GM15510 (cell line): ENCODE results near the gene ARMH2.

Experiments used
- POLR2A ChIP-seq: IDR thresholded peaks from 3 replicates; pipeline ENCODE4 v1.6.1; 2011; ENCODE audit warnings: borderline replicate concordance; ENCODE audit not compliant: insufficient read length; ENCODE audit errors: extremely low read depth

Gene ARMH2

GRCh38 chr6:24788031-24788665 is 10.6 kb downstream of the ARMH2 start:
- no peak for TF ChIP-seq POLR2A

DNA sequence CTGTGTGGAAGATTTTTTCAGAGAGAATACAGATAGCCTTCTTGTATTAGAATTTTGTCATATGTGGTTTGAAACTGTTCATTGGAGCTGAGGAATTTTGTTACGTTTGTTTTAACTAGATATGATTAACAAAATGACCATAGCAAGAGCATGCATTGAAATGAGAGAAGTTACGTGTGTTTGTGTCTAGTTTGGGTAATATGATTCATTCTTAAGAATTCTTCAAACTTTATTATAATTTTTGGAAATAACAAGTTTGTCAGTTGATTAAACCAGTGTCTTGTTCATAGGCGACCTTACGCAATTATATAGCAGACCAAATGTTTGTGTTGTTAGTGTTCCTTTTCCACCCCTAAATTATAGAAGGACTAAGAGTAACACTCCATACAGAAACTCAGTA is 18.5 kb downstream of the ARMH2 start:
- TF ChIP-seq POLR2A: no peak

GRCh38 chr6:24779416-24780016 is 19.2 kb downstream of the ARMH2 start:
- no peak for TF ChIP-seq POLR2A

DNA sequence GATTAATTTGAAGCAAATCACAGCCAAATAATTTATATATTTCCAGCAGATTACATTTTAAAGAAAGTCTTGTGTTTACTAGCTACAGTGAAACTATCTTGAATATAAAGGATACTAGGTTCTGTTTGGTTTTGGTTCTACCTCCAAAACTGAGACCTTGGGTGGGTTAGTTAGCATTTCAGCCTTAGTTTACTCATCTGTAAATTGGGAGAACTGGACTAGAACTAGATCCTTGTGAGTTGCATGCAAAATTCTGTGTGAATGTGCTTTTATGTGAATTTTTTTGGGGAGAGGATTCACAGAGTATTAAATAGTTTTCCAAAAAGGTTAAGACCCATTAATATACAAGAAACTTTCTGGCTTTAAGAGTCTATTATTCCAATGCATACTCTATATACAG is 19.8 kb downstream of the ARMH2 start:
- no peak for TF ChIP-seq POLR2A

GRCh38 chr6:24778121-24778520 is 20.6 kb downstream of the ARMH2 start:
- no peak for TF ChIP-seq POLR2A

DNA sequence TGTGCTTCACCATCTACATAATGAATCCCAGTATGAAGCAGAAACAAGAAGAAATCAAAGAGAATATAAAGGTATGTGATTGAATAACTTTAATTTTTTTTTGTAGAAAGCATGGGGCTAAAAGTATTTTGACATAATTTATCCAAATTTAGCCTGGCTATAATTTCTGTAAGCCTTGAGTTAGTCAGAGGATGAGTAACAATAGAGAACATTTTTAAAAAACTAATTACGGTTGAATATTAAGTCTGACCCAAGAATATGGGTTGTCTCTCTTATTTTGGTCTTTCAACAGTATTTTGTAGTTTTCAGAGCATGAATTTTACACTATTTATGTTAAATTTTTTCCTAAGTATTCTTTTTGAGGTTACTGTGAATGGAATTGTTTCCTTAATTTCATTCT is 21.5 kb downstream of the ARMH2 start:
- TF ChIP-seq POLR2A: no peak

GRCh38 chr6:24775520-24776058 is 23.1 kb downstream of the ARMH2 start:
- TF ChIP-seq POLR2A: no peak

GRCh38 chr6:24774696-24775519 is 23.8 kb downstream of the ARMH2 start, which contains the start of gene GMNN:
Gene GMNN, plus strand, starts transcription at chr6:24774937. Its CDS starts 2,310 bp downstream, at chr6:24777247.
- peak; percentile 92 for TF ChIP-seq POLR2A

DNA sequence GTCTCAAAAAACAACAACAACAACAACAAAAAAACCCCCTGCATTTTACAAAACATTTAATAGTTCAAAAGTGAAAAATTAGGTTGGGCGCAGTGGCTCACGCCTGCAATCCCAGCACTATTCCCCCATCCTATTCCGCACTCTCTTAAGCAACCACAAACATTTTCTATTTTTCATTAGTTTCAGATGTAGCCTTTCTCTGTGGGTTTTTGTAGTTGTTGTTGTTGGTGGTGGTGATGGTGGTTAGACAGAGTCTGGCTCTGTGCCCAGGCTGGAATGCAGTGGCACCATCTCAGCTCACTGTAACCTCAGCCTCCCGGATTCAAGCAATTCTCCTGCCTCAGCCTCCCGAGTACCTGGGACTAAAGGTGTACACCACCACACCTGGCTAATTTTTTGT is 30.4 kb downstream of the ARMH2 start:
- TF ChIP-seq POLR2A: no peak

GRCh38 chr6:24766680-24767462 is 31.8 kb downstream of the ARMH2 start:
- no peak for TF ChIP-seq POLR2A

DNA sequence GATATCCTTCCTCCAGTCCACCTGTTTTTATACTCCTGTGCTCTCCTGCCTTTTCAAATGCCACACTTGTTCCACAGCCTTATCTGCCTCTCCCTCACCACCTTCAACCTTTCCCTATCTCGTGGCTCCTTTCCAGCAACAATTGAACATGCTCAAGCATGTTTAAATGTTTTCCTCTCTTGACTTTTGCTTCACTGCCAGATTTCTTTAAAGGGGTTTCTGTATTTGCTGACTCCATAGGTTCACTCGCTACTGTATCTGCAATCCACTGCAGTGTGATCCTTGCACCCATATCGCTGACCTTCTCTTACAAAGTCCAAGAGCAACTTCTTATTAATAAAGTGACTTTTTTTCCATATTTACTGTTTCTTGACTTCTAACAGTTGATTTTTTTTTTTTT is 35.1 kb downstream of the ARMH2 start:
- TF ChIP-seq POLR2A: no peak

GRCh38 chr6:24761851-24762250 is 36.9 kb downstream of the ARMH2 start:
- TF ChIP-seq POLR2A: no peak

DNA sequence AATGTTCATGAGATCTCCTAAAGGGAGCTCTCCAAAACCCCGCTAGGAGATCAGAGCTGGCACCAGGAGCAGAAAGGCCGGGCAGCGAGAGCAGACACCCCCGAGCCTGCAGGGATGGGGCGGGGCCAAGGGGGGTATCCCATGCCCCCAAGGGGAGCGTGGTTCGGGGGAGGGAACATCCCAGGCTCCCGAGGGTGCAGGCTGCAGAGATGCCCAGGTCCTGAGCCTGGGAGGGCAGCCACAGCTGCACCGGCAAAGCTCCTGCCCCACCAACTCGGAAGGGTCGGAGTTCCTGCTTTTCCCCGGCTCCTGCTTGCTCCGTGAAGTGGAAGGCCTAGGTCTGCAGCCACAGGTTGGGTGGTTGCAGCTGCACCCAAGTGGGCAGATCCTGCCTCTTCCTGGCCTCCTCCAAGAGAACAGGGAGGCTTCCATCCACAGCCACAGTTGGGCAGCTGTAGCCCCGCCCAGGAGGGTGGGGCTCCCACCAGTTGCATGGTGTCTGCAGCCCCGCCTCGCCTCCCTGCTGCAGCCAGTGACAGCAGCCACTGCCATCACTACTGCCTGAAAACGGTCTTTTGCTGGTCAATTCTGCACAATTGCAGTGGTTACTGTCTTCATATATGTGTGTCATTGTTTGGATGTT is 37.4 kb downstream of the ARMH2 start:
- no peak for TF ChIP-seq POLR2A

GRCh38 chr6:24760210-24760609 is 38.5 kb downstream of the ARMH2 start:
- no peak for TF ChIP-seq POLR2A
